HG03135 (cell line): ENCODE data around the gene ERCC6L.

Experiments
- ATAC-seq: cut with Tn5 transposase; IDR thresholded peaks from one replicate; pipeline ENCODE4 v1.9.1; 2021; ENCODE audit warnings: mild to moderate bottlenecking, moderate library complexity; ENCODE audit not compliant: unreplicated experiment

Gene ERCC6L

DNA sequence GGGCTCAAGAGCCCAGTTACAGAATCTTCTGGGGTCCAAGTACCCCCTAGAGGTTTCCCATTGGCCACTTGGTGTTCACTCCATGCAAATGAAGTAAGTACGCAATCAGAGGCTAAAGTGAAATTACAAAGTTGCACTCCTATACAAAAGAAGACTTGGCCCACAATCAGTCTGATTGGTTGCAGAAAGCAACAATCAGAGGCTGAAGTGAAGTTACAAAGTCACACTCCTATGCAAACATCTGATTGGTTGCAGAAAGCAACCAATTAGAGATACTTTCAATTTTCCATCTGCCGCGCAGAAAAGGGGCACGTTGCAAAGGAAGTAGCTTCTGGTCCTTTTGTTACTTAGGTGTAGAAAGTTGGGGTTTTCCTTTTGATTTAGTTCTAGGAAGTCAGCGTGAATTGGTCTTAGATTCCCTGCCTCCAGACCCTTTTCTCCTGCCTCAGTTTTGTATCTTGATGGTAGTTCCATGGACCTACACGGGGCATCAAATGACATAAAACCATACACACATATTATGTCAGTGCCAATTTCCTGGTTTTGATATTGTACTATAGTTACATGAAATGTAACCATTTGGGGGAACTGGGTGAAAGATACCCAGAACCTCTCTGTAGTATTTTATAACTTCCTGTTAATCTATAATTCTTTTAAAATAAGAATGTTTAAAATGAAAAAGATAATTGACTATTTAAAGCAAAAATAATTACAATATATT, 69.7 kb downstream of the ERCC6L start:
- ATAC-seq: no peak

DNA sequence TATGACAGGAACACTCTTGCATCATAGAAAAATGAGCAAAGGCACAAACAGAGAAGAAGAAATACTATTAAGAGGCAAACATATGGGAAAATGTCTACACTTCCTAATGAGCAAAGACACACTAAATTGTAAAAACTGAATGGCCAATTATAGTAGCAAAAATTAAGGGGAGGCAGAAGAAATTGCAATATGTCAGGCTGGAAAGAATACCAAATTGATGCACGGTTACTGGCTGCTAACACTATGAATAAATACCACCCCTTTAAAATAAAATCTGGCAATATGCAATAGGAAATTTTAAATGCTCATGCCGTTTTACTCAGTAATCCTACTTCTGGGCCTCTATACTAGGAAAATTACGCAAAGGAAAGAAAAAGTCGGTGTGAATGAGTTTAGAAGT, 73.3 kb downstream of the ERCC6L start:
- ATAC-seq: no peak

DNA sequence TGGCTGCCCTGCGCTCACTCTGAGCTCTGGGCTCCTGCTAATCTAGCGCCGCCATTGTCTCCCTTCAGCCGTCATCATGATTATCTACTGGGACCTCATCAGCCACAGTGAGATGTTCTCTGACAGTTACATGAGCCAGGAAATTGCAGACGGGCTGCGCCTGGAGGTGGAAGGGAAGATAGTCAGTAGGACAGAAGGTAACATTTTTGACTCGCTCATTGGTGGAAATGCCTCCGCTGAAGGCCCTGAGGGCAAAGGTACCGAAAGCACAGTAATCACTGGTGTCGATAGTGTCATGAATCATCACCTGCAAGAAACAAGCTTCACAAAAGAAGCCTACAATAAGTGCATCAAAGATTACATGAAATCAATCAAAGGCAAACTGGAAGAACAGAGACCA, 79.1 kb downstream of the ERCC6L start:
- no peak for ATAC-seq

DNA sequence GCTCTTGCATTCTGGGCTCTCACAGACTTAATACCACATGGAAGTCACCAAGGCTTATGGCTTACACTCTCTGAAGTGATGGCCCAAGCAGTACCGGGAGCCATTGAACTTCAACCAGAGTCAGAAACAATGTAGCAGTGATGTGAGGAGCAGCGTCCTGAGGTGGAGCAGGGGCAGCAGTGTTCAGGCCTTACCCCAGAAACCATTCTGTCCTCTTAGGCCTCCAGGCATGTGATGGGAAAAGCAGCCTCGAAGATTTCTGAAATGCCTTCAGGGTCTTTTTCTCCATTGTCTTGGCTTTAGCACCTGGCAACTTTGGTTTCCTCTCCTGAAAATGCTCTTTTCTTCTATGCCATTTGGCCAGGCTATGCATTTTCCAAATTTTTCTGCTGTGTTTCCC, 80.1 kb downstream of the ERCC6L start:
- no peak for ATAC-seq
